Measurements from ENCODE around the gene TLE5.

DNA sequence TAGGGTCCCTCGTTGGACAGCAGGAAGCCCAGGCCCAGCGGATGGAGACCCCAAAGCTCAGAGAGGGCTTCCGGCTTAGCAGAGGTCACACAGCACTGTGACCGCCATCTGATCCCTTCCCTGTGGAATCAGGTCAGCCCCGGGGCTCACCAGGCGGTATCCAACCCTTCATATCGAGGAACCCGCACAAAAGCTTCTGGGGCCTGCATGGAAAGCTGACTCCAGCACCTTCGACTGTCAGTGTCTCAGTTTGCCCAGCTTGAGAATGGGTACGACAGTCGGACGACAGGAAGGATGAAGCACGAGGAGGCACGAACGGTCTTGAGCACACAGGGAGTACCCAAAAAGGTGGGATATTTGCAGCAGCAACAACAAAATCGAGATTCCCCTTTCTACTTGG, 2.6 kb downstream of the TLE5 start:
- TF ChIP-seq, protein P1, sequence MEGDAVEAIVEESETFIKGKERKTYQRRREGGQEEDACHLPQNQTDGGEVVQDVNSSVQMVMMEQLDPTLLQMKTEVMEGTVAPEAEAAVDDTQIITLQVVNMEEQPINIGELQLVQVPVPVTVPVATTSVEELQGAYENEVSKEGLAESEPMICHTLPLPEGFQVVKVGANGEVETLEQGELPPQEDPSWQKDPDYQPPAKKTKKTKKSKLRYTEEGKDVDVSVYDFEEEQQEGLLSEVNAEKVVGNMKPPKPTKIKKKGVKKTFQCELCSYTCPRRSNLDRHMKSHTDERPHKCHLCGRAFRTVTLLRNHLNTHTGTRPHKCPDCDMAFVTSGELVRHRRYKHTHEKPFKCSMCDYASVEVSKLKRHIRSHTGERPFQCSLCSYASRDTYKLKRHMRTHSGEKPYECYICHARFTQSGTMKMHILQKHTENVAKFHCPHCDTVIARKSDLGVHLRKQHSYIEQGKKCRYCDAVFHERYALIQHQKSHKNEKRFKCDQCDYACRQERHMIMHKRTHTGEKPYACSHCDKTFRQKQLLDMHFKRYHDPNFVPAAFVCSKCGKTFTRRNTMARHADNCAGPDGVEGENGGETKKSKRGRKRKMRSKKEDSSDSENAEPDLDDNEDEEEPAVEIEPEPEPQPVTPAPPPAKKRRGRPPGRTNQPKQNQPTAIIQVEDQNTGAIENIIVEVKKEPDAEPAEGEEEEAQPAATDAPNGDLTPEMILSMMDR (IDR thresholded peaks at IDR 0.05) = no peak
- TF ChIP-seq POLR2A (IDR thresholded peaks at IDR 0.05) (no peak), EP300 (IDR thresholded peaks at IDR 0.05) (no peak), POLR2AphosphoS5 (IDR thresholded peaks at IDR 0.05) (no peak)

Measured in gastroesophageal sphincter (tissue), 3 donors.